Esophagus muscularis mucosa (tissue), 3 donors: Measurements from ENCODE around the gene PDE8B.

Experiments used
- POLR2AphosphoS5 ChIP-seq, 2 donors: sonication (generic); formaldehyde crosslinking; IDR thresholded peaks; one replicate each; pipeline ENCODE4 v1.6.1; 2017; ENCODE audit warnings: antibody characterized with exemption in 2 of 2
- TF ChIP-seq, protein P1 (sequence below), 3 experiments: fragments of 200-600 bp in 2 of 3; fragments of 450-650 bp in 1 of 3; sonication (generic) in 2 of 3; IDR thresholded peaks; one replicate each; pipeline ENCODE4 v1.5.1; 2017 to 2019; ENCODE audit warnings: antibody characterized with exemption in 3 of 3, mild to moderate bottlenecking in 2 of 3, moderate library complexity in 1 of 3

DNA sequence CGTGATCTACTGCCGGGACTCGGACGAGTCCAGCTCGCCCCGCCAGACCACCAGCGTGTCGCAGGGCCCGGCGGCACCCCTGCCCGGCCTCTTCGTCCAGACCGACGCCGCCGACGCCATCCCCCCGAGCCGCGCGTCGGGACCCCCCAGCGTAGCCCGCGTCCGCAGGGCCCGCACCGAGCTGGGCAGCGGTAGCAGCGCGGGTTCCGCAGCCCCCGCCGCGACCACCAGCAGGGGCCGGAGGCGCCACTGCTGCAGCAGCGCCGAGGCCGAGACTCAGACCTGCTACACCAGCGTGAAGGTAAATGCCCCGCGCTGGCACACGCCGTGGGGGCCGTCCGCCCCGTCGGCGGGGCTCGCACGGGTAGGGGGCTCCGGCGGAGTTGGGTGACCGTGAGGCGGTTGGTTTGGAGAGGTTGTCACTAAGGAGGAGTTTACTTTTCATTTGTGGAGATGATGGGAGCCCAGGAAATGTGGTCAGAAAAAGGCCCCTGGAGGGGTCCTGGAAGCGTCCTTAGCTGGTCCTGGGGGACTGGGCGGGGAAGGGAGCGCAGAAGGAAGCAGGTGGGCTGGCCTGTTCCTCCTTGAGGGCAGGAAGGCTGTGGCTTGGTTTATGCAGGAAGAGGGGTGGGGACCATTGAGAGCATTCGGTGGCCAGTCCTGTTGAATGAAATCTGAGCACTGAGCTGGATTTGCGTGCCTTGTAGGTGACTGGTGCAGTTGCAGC lies 647 bp downstream of the PDE8B start:
- TF ChIP-seq, protein P1, sequence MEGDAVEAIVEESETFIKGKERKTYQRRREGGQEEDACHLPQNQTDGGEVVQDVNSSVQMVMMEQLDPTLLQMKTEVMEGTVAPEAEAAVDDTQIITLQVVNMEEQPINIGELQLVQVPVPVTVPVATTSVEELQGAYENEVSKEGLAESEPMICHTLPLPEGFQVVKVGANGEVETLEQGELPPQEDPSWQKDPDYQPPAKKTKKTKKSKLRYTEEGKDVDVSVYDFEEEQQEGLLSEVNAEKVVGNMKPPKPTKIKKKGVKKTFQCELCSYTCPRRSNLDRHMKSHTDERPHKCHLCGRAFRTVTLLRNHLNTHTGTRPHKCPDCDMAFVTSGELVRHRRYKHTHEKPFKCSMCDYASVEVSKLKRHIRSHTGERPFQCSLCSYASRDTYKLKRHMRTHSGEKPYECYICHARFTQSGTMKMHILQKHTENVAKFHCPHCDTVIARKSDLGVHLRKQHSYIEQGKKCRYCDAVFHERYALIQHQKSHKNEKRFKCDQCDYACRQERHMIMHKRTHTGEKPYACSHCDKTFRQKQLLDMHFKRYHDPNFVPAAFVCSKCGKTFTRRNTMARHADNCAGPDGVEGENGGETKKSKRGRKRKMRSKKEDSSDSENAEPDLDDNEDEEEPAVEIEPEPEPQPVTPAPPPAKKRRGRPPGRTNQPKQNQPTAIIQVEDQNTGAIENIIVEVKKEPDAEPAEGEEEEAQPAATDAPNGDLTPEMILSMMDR (IDR thresholded peaks at IDR 0.05): no peak
- no peak for TF ChIP-seq POLR2AphosphoS5 (IDR thresholded peaks at IDR 0.05)
